Measurements from ENCODE around the gene IGFBP5. TPM values are rescaled to one million over a fixed set of nuclear protein-coding genes. Genes with fewer than 3 reads are reported as not detected.

Gene IGFBP5
- total RNA-seq, 4 donors from 2014 or later = 146 to 263 (median 190) TPM

DNA sequence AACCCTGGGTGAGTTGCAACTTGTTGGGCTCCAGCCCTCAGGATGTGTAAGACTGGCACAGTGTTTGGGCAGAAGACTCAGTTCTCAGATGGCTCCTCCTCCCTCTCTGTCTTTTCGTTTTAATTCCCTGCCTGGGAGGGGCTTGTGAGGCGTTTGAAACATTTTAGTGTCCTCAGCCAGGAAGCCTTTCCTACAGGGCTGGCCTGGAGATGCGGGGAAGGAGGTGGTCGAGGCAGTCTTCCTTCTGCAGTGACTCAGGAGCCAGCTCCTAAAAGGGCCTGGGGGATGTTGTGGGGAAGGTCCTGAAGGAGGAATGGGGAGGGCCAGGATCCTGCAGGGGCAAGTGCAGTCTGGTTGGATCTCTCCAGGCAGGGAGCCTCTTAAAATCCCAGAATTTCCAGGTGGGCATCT, 22.1 kb upstream of the IGFBP5 start:
- Histone ChIP-seq H3K4me3 (no peak overlapping the region), H3K4me1 (peaks cover 0 to 26% (median 0%) of the 10 kb centered on the region in 4 donors), H3K9me3 (no peaks in the 10 kb centered on the region), H3K36me3 (no peaks in the 10 kb centered on the region), H3K27me3 (no peaks in the 10 kb centered on the region), H3K27ac (no peak overlapping the region)
- intact Hi-C loops (cut with DNase I; ENCODE audit: low total_unique reads) (no loop called here), in situ Hi-C loops (cut with MboI; ENCODE audit: low pct_ligation_motif_present in 1 of 4, low pct_unique_long_range_greater_than_20kb in 1 of 4, low sequenced_read_pairs in 3 of 4) (loop anchor here in 1 of 4 donors (25.0 kb wide), 1 partner anchor 420 kb away; no protein-coding TSS in a partner anchor)
- WGBS, 2 donors (ENCODE audit: low coverage in 1 of 2) = 36% methylated on average over 4 of the region's 4 CpGs; no CpG with 5 or more reads in 1 of the 2 donors
- TF ChIP-seq, protein P1, sequence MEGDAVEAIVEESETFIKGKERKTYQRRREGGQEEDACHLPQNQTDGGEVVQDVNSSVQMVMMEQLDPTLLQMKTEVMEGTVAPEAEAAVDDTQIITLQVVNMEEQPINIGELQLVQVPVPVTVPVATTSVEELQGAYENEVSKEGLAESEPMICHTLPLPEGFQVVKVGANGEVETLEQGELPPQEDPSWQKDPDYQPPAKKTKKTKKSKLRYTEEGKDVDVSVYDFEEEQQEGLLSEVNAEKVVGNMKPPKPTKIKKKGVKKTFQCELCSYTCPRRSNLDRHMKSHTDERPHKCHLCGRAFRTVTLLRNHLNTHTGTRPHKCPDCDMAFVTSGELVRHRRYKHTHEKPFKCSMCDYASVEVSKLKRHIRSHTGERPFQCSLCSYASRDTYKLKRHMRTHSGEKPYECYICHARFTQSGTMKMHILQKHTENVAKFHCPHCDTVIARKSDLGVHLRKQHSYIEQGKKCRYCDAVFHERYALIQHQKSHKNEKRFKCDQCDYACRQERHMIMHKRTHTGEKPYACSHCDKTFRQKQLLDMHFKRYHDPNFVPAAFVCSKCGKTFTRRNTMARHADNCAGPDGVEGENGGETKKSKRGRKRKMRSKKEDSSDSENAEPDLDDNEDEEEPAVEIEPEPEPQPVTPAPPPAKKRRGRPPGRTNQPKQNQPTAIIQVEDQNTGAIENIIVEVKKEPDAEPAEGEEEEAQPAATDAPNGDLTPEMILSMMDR (IDR thresholded peaks at IDR 0.05) = no peak
- TF ChIP-seq POLR2AphosphoS5 (IDR thresholded peaks at IDR 0.05) (no peak), POLR2A (IDR thresholded peaks at IDR 0.05) (no peak), EP300 (IDR thresholded peaks at IDR 0.05; ENCODE audit: low read depth) (no peak)
- DNase-seq = no peak

DNA sequence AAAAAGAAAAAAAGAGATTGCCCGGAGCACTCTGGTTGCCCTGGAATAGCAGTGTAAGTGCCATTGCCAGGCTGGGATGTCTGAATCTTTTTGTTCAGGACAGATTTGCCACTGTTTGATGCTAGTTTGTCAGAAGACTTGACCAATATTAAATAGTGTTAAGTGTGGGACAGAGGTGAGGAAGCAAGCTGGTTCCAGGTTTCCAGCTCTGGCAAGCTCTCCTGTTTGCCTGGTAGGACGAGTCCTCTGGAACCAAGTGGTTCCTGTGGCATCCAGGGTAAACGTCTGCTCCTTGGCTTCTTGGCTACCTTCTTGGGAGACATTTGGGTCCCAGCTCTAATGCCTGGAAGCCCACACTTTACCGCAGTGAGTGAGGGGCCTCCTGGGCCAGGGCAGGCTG, 20.8 kb upstream of the IGFBP5 start:
- no peak overlapping the region for H3K4me3 ChIP-seq
- no peak for TF ChIP-seq POLR2AphosphoS5 (IDR thresholded peaks at IDR 0.05)
- no peak for TF ChIP-seq EP300 (IDR thresholded peaks at IDR 0.05; ENCODE audit: low read depth)
- TF ChIP-seq POLR2A (IDR thresholded peaks at IDR 0.05) = no peak
- TF ChIP-seq, protein P1 (IDR thresholded peaks at IDR 0.05) = no peak
- 65% methylated on average over 4 of the region's 4 CpGs; no CpG with 5 or more reads in 1 of the 2 donors for WGBS, 2 donors (ENCODE audit: low coverage in 1 of 2)
- no peaks in the 10 kb centered on the region for H3K9me3 ChIP-seq
- peaks cover 0 to 29% (median under 1%) of the 10 kb centered on the region in 4 donors for H3K4me1 ChIP-seq
- H3K36me3 ChIP-seq = no peaks in the 10 kb centered on the region
- H3K27ac ChIP-seq = peak overlapping the region in 1 of 4 donors; percentile 27
- in situ Hi-C loops (cut with MboI; ENCODE audit: low pct_ligation_motif_present in 1 of 4, low pct_unique_long_range_greater_than_20kb in 1 of 4, low sequenced_read_pairs in 3 of 4) (loop anchor here in 1 of 4 donors (25.0 kb wide), 1 partner anchor 421 kb away; no protein-coding TSS in a partner anchor), intact Hi-C loops (cut with DNase I; ENCODE audit: low total_unique reads) (no loop called here)
- H3K27me3 ChIP-seq = no peaks in the 10 kb centered on the region
- DNase-seq = no peak

DNA sequence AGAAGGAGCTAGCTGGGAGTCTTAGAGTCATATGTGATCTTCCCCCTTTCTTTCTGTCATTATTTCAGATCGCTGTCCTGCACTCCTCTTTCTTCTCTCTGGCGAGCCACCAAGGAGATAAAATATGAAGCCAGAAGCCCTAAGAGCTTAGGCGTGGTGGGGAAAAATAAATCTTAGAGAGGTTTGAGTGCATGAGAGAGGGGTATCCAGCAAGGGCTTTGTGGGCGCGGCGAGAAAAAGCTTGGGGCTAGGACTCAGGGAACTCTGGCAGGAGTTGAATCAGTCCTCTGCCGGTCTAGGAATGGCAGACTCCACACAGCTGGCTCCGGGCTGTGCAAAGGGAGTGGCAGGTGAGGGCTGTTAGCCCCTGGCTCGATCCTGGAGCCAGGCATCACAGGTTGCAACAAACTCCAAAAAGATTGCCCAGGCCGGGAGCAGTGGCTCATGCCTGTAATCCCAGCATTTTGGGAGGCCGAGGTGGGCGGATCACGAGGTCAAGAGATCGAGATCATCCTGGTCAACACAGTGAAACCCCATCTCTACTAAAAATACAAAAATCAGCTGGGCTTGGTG, 20.1 kb upstream of the IGFBP5 start:
- in situ Hi-C loops (cut with MboI; ENCODE audit: low pct_ligation_motif_present in 1 of 4, low pct_unique_long_range_greater_than_20kb in 1 of 4, low sequenced_read_pairs in 3 of 4) (loop anchor here in 1 of 4 donors (25.0 kb wide), 1 partner anchor 422 kb away; no protein-coding TSS in a partner anchor), intact Hi-C loops (cut with DNase I; ENCODE audit: low total_unique reads) (no loop called here)
- Histone ChIP-seq H3K27ac (peak overlapping the region in 3 of 4 donors; percentile 5 to 27 (median 22)), H3K4me3 (no peak overlapping the region), H3K9me3 (no peaks in the 10 kb centered on the region), H3K4me1 (peaks cover 0 to 34% (median 3%) of the 10 kb centered on the region in 4 donors), H3K36me3 (no peaks in the 10 kb centered on the region), H3K27me3 (no peaks in the 10 kb centered on the region)
- no peak for DNase-seq
- WGBS, 2 donors (ENCODE audit: low coverage in 1 of 2) = 60 to 83% methylated on average over 1 to 14 of the region's 14 CpGs
- no peak for TF ChIP-seq POLR2A (IDR thresholded peaks at IDR 0.05)
- TF ChIP-seq POLR2AphosphoS5 (IDR thresholded peaks at IDR 0.05) = no peak
- no peak for TF ChIP-seq EP300 (IDR thresholded peaks at IDR 0.05; ENCODE audit: low read depth)
- TF ChIP-seq, protein P1 (IDR thresholded peaks at IDR 0.05) = no peak

DNA sequence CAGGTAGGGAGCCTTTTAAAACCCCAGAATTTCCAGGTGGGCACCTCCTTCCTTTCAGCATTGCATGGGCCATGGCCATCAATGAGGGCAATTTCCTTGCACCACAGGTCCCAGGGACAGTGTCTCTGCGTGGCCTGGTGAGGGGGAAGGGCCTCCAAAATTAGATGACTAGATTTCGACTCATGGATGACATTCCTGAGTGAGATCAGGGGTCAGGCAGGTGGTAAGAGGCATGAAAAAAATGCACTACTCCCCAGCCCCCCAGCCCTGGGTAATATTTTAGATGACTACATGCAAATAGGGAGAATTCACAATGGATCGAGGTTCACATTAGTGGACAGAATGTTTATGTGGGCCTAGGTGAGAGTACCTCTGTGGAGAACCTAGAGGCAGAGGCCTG, 19.0 kb upstream of the IGFBP5 start:
- 61 to 70% methylated on average over 1 to 3 of the region's 3 CpGs for WGBS, 2 donors (ENCODE audit: low coverage in 1 of 2)
- in situ Hi-C loops (cut with MboI; ENCODE audit: low pct_ligation_motif_present in 1 of 4, low pct_unique_long_range_greater_than_20kb in 1 of 4, low sequenced_read_pairs in 3 of 4) (loop anchor here in 1 of 4 donors (25.0 kb wide), 1 partner anchor 423 kb away; no protein-coding TSS in a partner anchor), intact Hi-C loops (cut with DNase I; ENCODE audit: low total_unique reads) (no loop called here)
- DNase-seq = no peak
- Histone ChIP-seq H3K9me3 (peaks cover 0 to 4% of the 10 kb centered on the region in 2 donors), H3K4me1 (peaks cover 0 to 41% (median 6%) of the 10 kb centered on the region in 4 donors), H3K27me3 (no peaks in the 10 kb centered on the region), H3K36me3 (no peaks in the 10 kb centered on the region), H3K4me3 (no peak overlapping the region), H3K27ac (peak overlapping the region in 2 of 4 donors; percentile 27 to 29)
- TF ChIP-seq EP300 (IDR thresholded peaks at IDR 0.05; ENCODE audit: low read depth) (no peak), POLR2A (IDR thresholded peaks at IDR 0.05) (no peak), POLR2AphosphoS5 (IDR thresholded peaks at IDR 0.05) (no peak)
- TF ChIP-seq, protein P1 (IDR thresholded peaks at IDR 0.05) = no peak

All from transverse colon (tissue), 4 donors.